Neural progenitor cell (in vitro differentiated cells): Measurements from ENCODE around the gene GATC. TPM values are rescaled to one million over a fixed set of nuclear protein-coding genes. Genes with fewer than 3 reads are reported as not detected.

Source experiments
- DNase-seq: peaks from one replicate; pipeline ENCODE4 v3.0.0-alpha.2; 2016; ENCODE audit warnings: low spot score
- H2AFZ ChIP-seq: fragments of 200-600 bp; sonication (generic); replicated peaks from 2 replicates; pipeline ENCODE4 v1.6.1; 2016; ENCODE audit warnings: antibody characterized with exemption
- H3F3A ChIP-seq: fragments of 200-600 bp; sonication (generic); 2 replicates; pipeline ENCODE4 v1.6.1; 2016; ENCODE audit warnings: antibody characterized with exemption, low read depth
- H3K27ac ChIP-seq: fragments of 200-600 bp; sonication (generic); 2 replicates; pipeline ENCODE4 v1.5.1; 2016; ENCODE audit warnings: mild to moderate bottlenecking
- H3K27me3 ChIP-seq: fragments of 200-600 bp; sonication (generic); 2 replicates; pipeline ENCODE4 v1.6.1; 2016; ENCODE audit warnings: mild to moderate bottlenecking, moderate library complexity
- H3K36me3 ChIP-seq: fragments of 200-600 bp; sonication (generic); 2 replicates; pipeline ENCODE4 v1.5.1; 2016
- H3K4me1 ChIP-seq: fragments of 200-600 bp; sonication (generic); 2 replicates; pipeline ENCODE4 v1.6.1; 2016; ENCODE audit warnings: mixed run types
- H3K4me2 ChIP-seq: fragments of 200-600 bp; sonication (generic); 2 replicates; pipeline ENCODE4 v1.6.1; 2016
- H3K4me3 ChIP-seq: fragments of 200-600 bp; sonication (generic); 2 replicates; pipeline ENCODE4 v1.5.1; 2016
- H3K79me2 ChIP-seq: fragments of 200-600 bp; sonication (generic); 2 replicates; pipeline ENCODE4 v1.6.1; 2016; ENCODE audit warnings: low read depth
- H3K9ac ChIP-seq: fragments of 200-600 bp; sonication (generic); 2 replicates; pipeline ENCODE4 v1.6.1; 2016
- H3K9me3 ChIP-seq: fragments of 200-600 bp; sonication (generic); 2 replicates; pipeline ENCODE4 v1.5.1; 2016; ENCODE audit warnings: low read depth
- H4K20me1 ChIP-seq: fragments of 200-600 bp; sonication (generic); 2 replicates; pipeline ENCODE4 v1.6.1; 2016; ENCODE audit warnings: low read depth
- H3K27ac Mint-ChIP-seq: 3 replicates; pipeline ENCODE4 v1.8.0; 2021; ENCODE audit warnings: mixed read lengths
- H3K27me3 Mint-ChIP-seq: 2 replicates; pipeline ENCODE4 v1.8.0; 2022; ENCODE audit warnings: low read depth, mild to moderate bottlenecking, inconsistent platforms, moderate library complexity, mixed read lengths; ENCODE audit not compliant: insufficient read depth
- H3K36me3 Mint-ChIP-seq: 3 replicates; pipeline ENCODE4 v1.8.0; 2021; ENCODE audit warnings: mixed read lengths
- H3K4me1 Mint-ChIP-seq: 3 replicates; pipeline ENCODE4 v1.8.0; 2021; ENCODE audit warnings: mixed read lengths
- H3K4me3 Mint-ChIP-seq: 3 replicates; pipeline ENCODE4 v1.8.0; 2021; ENCODE audit warnings: mild to moderate bottlenecking, moderate library complexity, mixed read lengths
- H3K9me3 Mint-ChIP-seq: 3 replicates; pipeline ENCODE4 v1.8.0; 2020; ENCODE audit warnings: mixed read lengths
- EZH2 ChIP-seq: fragments of 200-600 bp; sonication (generic); IDR thresholded peaks from 2 replicates; pipeline ENCODE4 v1.6.1; 2017; ENCODE audit warnings: antibody characterized with exemption, mild to moderate bottlenecking, moderate library complexity
- EZH2phosphoT487 ChIP-seq: fragments of 200-600 bp; sonication (generic); IDR thresholded peaks from 2 replicates; pipeline ENCODE4 v1.6.1; 2017; ENCODE audit warnings: antibody characterized with exemption
- total RNA-seq: library from RNA; depleted of rRNA; stranded (reverse); fragments of >200 nt; gene quantifications from 2 replicates; pipeline ENCODE4 v1.2.3, GENCODE V29; 2015; ENCODE audit warnings: low replicate concordance
- TF ChIP-seq, protein P1 (sequence below): fragments of 200-600 bp; sonication (generic); IDR thresholded peaks from 2 replicates; pipeline ENCODE4 v1.5.1; 2017; ENCODE audit warnings: antibody characterized with exemption, mild to moderate bottlenecking

The GATC gene
- total RNA-seq, 1 donor from 2014 or later: 29.1 TPM

DNA sequence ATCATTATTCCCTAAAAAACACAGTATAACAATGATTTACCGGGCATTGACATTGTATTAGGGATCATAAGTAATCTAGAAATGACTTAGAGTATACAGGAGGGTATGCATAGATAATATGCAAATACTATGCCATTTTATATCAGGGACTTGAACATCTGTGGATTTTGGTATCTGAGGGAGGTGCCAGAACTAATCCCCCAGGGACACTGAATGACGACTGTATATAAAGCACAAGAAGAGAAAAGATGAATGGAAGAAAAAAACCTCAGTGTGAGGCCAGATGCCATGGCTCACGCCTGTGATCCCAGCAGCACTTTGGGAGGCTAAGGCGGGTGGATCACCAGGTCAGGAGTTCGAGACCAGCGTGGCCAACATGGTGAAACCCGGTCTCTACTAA is 33.8 kb upstream of the GATC start:
- H3K27ac Mint-ChIP-seq: peak overlapping the region; percentile 51
- no peaks in the 10 kb centered on the region for H3K36me3 Mint-ChIP-seq
- Histone ChIP-seq H4K20me1 (no peaks in the 10 kb centered on the region), H2AFZ (no peak overlapping the region), H3K36me3 (no peaks in the 10 kb centered on the region), H3K4me2 (no peak overlapping the region), H3K27me3 (no peaks in the 10 kb centered on the region), H3K4me1 (peaks cover 19% of the 10 kb centered on the region), H3K4me3 (no peak overlapping the region), H3K27ac (no peak overlapping the region), H3K9me3 (no peaks in the 10 kb centered on the region), H3K79me2 (no peaks in the 10 kb centered on the region), H3K9ac (no peak overlapping the region), H3F3A (peaks cover 36% of the 10 kb centered on the region)
- TF ChIP-seq EZH2phosphoT487: no peak
- TF ChIP-seq, protein P1, sequence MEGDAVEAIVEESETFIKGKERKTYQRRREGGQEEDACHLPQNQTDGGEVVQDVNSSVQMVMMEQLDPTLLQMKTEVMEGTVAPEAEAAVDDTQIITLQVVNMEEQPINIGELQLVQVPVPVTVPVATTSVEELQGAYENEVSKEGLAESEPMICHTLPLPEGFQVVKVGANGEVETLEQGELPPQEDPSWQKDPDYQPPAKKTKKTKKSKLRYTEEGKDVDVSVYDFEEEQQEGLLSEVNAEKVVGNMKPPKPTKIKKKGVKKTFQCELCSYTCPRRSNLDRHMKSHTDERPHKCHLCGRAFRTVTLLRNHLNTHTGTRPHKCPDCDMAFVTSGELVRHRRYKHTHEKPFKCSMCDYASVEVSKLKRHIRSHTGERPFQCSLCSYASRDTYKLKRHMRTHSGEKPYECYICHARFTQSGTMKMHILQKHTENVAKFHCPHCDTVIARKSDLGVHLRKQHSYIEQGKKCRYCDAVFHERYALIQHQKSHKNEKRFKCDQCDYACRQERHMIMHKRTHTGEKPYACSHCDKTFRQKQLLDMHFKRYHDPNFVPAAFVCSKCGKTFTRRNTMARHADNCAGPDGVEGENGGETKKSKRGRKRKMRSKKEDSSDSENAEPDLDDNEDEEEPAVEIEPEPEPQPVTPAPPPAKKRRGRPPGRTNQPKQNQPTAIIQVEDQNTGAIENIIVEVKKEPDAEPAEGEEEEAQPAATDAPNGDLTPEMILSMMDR: no peak
- no peak for TF ChIP-seq EZH2
- H3K9me3 Mint-ChIP-seq: no peaks in the 10 kb centered on the region
- no peak for DNase-seq
- H3K4me3 Mint-ChIP-seq: no peak overlapping the region
- H3K4me1 Mint-ChIP-seq: peaks cover 36% of the 10 kb centered on the region
- peaks cover 6% of the 10 kb centered on the region for H3K27me3 Mint-ChIP-seq

DNA sequence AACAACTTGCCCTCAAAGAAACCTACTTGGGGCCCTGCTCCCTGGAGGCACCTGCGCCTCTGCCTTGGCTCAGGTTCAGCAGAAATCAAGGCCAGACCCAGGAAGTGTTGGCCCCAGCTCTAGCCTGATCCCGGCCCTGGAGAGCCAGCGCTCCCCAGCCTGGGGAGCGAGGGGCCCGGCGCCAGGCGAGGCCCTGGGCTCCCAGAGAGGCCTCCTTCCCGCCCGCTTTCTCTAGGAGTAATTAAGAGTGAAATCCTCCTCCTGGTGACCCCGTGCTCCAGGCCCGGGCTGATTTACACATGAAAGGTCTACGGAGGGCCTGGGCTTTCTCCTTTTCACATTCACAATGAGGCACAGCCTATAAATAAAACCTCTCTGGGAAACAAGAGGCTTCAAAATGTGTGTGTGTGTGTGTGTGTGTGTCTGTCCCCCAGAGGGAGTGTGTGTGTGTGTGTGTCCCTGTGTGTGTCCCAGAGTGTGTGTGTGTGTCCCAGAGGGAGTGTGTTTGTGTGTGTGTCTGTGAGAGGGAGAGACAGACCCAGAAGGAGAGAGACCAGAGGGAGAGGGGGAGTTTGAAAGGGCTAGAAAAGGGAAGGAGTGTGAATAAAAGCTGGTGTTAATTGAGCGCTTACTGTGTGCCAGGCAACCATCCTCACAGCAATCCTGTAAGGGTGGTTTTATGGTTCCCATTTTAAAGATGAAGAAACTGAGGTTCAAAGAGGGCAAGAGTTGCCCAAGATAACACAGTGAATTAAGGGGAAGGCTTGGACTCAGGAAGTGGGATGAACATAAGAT is 32.1 kb upstream of the GATC start:
- Histone ChIP-seq H3K4me2 (peak overlapping the region; percentile 66), H3K9ac (no peak overlapping the region), H3F3A (peaks cover 34% of the 10 kb centered on the region), H3K27ac (peak overlapping the region; percentile 87), H3K9me3 (no peaks in the 10 kb centered on the region), H3K27me3 (no peaks in the 10 kb centered on the region), H4K20me1 (no peaks in the 10 kb centered on the region), H3K79me2 (no peaks in the 10 kb centered on the region), H3K36me3 (no peaks in the 10 kb centered on the region), H3K4me3 (peak overlapping the region; percentile 2), H2AFZ (no peak overlapping the region), H3K4me1 (peaks cover 19% of the 10 kb centered on the region)
- H3K27me3 Mint-ChIP-seq: peaks cover 6% of the 10 kb centered on the region
- TF ChIP-seq, protein P1: no peak
- TF ChIP-seq EZH2phosphoT487 (no peak), EZH2 (no peak)
- H3K4me3 Mint-ChIP-seq: peak overlapping the region; percentile 65
- peak overlapping the region; percentile 99 for H3K27ac Mint-ChIP-seq
- no peaks in the 10 kb centered on the region for H3K9me3 Mint-ChIP-seq
- H3K4me1 Mint-ChIP-seq: peaks cover 44% of the 10 kb centered on the region
- H3K36me3 Mint-ChIP-seq: no peaks in the 10 kb centered on the region
- DNase-seq: peak; percentile 96

DNA sequence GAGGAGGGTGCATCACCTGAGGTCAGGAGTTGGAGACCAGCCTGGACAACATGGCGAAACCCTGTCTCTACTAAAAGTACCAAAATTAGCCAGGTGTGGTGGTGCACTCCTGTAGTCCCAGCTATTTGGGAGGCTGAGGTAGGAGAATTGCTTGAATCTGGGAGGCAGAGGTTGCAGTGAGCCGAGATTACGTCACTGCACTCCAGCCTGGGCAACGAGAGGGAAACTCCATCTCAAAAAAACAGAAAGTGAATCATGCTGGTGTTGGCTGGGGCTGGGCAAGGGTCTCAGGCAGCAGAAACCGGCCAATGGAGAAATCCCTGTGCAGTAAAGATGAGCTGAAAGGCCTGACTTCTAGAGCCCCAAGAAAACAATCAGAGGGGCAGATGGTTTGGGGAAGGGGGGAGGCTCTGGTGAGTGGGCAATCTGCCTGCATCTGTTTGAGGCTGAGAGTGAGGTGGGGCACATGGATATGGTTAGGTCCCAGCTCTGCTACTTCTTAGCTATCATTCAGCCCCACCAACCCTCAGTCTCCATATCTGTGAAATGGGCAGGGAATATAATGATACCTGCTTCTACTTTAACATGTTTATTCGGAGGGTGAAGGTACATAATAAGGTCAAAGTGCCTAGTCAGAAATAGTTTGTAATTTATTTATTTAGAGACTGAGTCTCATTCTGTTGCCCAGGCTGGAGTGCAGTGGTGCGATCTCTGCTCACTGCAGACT is 29.6 kb upstream of the GATC start:
- Histone ChIP-seq H3K9ac (no peak overlapping the region), H3F3A (peaks cover 36% of the 10 kb centered on the region), H3K4me2 (no peak overlapping the region), H3K9me3 (no peaks in the 10 kb centered on the region), H3K27ac (no peak overlapping the region), H3K4me3 (no peak overlapping the region), H4K20me1 (no peaks in the 10 kb centered on the region), H3K36me3 (no peaks in the 10 kb centered on the region), H3K79me2 (no peaks in the 10 kb centered on the region), H2AFZ (no peak overlapping the region), H3K27me3 (no peaks in the 10 kb centered on the region), H3K4me1 (peaks cover 21% of the 10 kb centered on the region)
- Mint-ChIP-seq H3K4me1 (peaks cover 44% of the 10 kb centered on the region), H3K4me3 (peak overlapping the region; percentile 43), H3K36me3 (peaks cover 2% of the 10 kb centered on the region), H3K27ac (peak overlapping the region; percentile 66), H3K9me3 (no peaks in the 10 kb centered on the region), H3K27me3 (peaks cover 4% of the 10 kb centered on the region)
- TF ChIP-seq EZH2phosphoT487 (no peak), EZH2 (no peak)
- TF ChIP-seq, protein P1: no peak
- DNase-seq: no peak
